K562 (cell line): ENCODE measurements around the gene ZFP36. TPM values are rescaled to one million over a fixed set of nuclear protein-coding genes. Genes with fewer than 3 reads are reported as not detected.

Source experiments
- ATF4 ChIP-seq: fragments of 450-650 bp; formaldehyde crosslinking; IDR thresholded peaks from 2 replicates; pipeline ENCODE4 v1.4.0; 2022; ENCODE audit warnings: mild to moderate bottlenecking, moderate library complexity
- CBFA2T2 ChIP-seq: fragments of 450-650 bp; conservative IDR thresholded peaks from 2 replicates; pipeline ENCODE4 v1.6.1; 2017; ENCODE audit warnings: mild to moderate bottlenecking
- CBX8 ChIP-seq: fragments of 200-600 bp; sonication (generic); IDR thresholded peaks from 2 replicates; pipeline ENCODE4 v1.6.1; 2012; ENCODE audit warnings: borderline replicate concordance, mixed run types, low read depth, mild to moderate bottlenecking, moderate library complexity, mixed read lengths, low read length, control low read depth, inconsistent platforms; ENCODE audit not compliant: poor library complexity, severe bottlenecking; ENCODE audit errors: extremely low read depth
- CTCFL ChIP-seq: IDR thresholded peaks from 2 replicates; pipeline ENCODE4 v1.6.1; 2011; ENCODE audit warnings: borderline replicate concordance, low read depth, mild to moderate bottlenecking, moderate library complexity, low read length; ENCODE audit not compliant: insufficient read depth, poor library complexity, severe bottlenecking
- DMBX1 ChIP-seq: fragments of 250-450 bp; sonication (Bioruptor Pico); IDR thresholded peaks from 2 replicates; pipeline ENCODE4 v1.8.0; 2022; ENCODE audit warnings: inconsistent platforms, mild to moderate bottlenecking, moderate library complexity, borderline replicate concordance
- ESRRB ChIP-seq: fragments of 250-450 bp; sonication (Bioruptor Pico); IDR thresholded peaks from 2 replicates; pipeline ENCODE4 v1.5.0; 2020; ENCODE audit warnings: mild to moderate bottlenecking, moderate library complexity, borderline replicate concordance
- FOXJ2 ChIP-seq: fragments of 200-800 bp; sonication (Bioruptor generic); IDR thresholded peaks from 2 replicates; pipeline ENCODE4 v1.6.1; 2016; ENCODE audit warnings: missing genetic modification characterization, missing compliant biosample characterization
- HMBOX1 ChIP-seq: sonication (generic); IDR thresholded peaks from 2 replicates; pipeline ENCODE4 v1.6.1; 2016
- HNRNPK ChIP-seq: fragments of 200-400 bp; formaldehyde crosslinking; IDR thresholded peaks from one replicate; pipeline ENCODE4 v1.6.1; 2018; ENCODE audit warnings: mild to moderate bottlenecking, low read depth, low read length; ENCODE audit not compliant: poor library complexity, severe bottlenecking
- HOXB6 ChIP-seq: fragments of 250-450 bp; sonication (Bioruptor Pico); IDR thresholded peaks from 2 replicates; pipeline ENCODE4 v1.5.1; 2022; ENCODE audit warnings: mild to moderate bottlenecking, borderline replicate concordance
- KHSRP ChIP-seq: fragments of 450-650 bp; IDR thresholded peaks from 2 replicates; pipeline ENCODE4 v1.6.1; 2017
- NFYB ChIP-seq: IDR thresholded peaks from 2 replicates; pipeline ENCODE4 v1.6.1; 2011; ENCODE audit warnings: mild to moderate bottlenecking, moderate library complexity; ENCODE audit not compliant: insufficient read length; ENCODE audit errors: extremely low read depth
- RAD21 ChIP-seq, 2 experiments: fragments of 250-450 bp in 1 of 2; fragments of 450-650 bp in 1 of 2; sonication (Bioruptor Pico) in 1 of 2; formaldehyde crosslinking in 1 of 2; IDR thresholded peaks in 1 of 2; conservative IDR thresholded peaks in 1 of 2; 2 replicates each; pipeline versions ENCODE4 v1.4.0 to v1.8.0; 2020 to 2022; ENCODE audit warnings: mild to moderate bottlenecking in 2 of 2, moderate library complexity in 1 of 2
- SETDB1 ChIP-seq: IDR thresholded peaks from one replicate; pipeline ENCODE4 v1.6.1; 2012; ENCODE audit warnings: low read length, control low read depth, inconsistent platforms
- STAT5B ChIP-seq: fragments of 250-450 bp; sonication (Bioruptor Pico); IDR thresholded peaks from 2 replicates; pipeline ENCODE4 v1.8.0; 2021; ENCODE audit warnings: mild to moderate bottlenecking, inconsistent platforms
- TFAM ChIP-seq: fragments of 250-450 bp; sonication (Bioruptor Pico); conservative IDR thresholded peaks from 2 replicates; pipeline ENCODE4 v1.5.0; 2021; ENCODE audit warnings: mild to moderate bottlenecking, moderate library complexity
- ZNF311 ChIP-seq: fragments of 250-450 bp; sonication (Bioruptor Pico); IDR thresholded peaks from 2 replicates; pipeline ENCODE4 v1.4.0; 2020; ENCODE audit warnings: mild to moderate bottlenecking, moderate library complexity
- polyA plus RNA-seq, 8 experiments: library from polyadenylated mRNA; depleted of rRNA in 4 of 8; stranded (reverse) in 5 of 8; unstranded in 3 of 8; fragments of >200 nt; fragmentation: Nextera tagmentation in 2 of 8; fragmentation: Illumina TruSeq in 1 of 8; extraction: Ambion mirVana in 2 of 8; extraction: Trizol in 1 of 8; gene quantifications; 2 replicates each; pipeline versions ENCODE4 v1.2.1 to v1.2.3, GENCODE V29; 2011 to 2014; ENCODE audit warnings: inconsistent platforms in 1 of 8, missing spikeins in 1 of 8
- total RNA-seq, 7 experiments: library from RNA; depleted of rRNA in 6 of 7; stranded (reverse); fragments of >200 nt in 6 of 7; fragmentation: Illumina TruSeq in 2 of 7; extraction: Trizol in 2 of 7; gene quantifications; 2 replicates each; pipeline versions ENCODE4 v1.2.1 to v1.2.3, GENCODE V29; 2011 to 2021; ENCODE audit warnings: low replicate concordance in 1 of 7
- TF ChIP-seq, protein P1 (sequence below), 2 experiments: fragments of 200-800 bp in 1 of 2; sonication (Bioruptor generic) in 1 of 2; sonication (generic) in 1 of 2; formaldehyde crosslinking in 1 of 2; IDR thresholded peaks in 1 of 2; conservative IDR thresholded peaks in 1 of 2; 2 replicates each; pipeline versions ENCODE4 v1.5.0 to v1.6.1; 2016 to 2020; ENCODE audit warnings: missing compliant biosample characterization in 1 of 2, missing genetic modification characterization in 1 of 2, missing genetic modification reagents in 1 of 2
- TF ChIP-seq, protein P2 (sequence below), 2 experiments: fragments of 450-650 bp in 1 of 2; sonication (generic) in 1 of 2; formaldehyde crosslinking in 1 of 2; IDR thresholded peaks in 1 of 2; conservative IDR thresholded peaks in 1 of 2; 2 replicates each; pipeline versions ENCODE4 v1.6.1 to v1.8.1; 2016 to 2023; ENCODE audit warnings: mild to moderate bottlenecking in 2 of 2, moderate library complexity in 2 of 2, inconsistent platforms in 1 of 2, missing genetic modification reagents in 1 of 2

The ZFP36 gene
- total and polyA plus RNA-seq, 9 of the 15 experiments (the other 6 are each of a cell fraction or from before 2014, with no cell fraction given), result 1.0 to 20.1 (median 3.5) TPM

- TF ChIP-seq HOXB6 (CRISPR knock-in tag), result no peak
- no peak for TF ChIP-seq CTCFL
- no peak for TF ChIP-seq CBX8
- TF ChIP-seq ATF4 (CRISPR knock-in tag), result no peak
- no peak for TF ChIP-seq HNRNPK
- TF ChIP-seq FOXJ2 (tag), result no peak
- TF ChIP-seq DMBX1 (CRISPR knock-in tag), result no peak
- TF ChIP-seq CBFA2T2, result no peak
- TF ChIP-seq, protein P1, sequence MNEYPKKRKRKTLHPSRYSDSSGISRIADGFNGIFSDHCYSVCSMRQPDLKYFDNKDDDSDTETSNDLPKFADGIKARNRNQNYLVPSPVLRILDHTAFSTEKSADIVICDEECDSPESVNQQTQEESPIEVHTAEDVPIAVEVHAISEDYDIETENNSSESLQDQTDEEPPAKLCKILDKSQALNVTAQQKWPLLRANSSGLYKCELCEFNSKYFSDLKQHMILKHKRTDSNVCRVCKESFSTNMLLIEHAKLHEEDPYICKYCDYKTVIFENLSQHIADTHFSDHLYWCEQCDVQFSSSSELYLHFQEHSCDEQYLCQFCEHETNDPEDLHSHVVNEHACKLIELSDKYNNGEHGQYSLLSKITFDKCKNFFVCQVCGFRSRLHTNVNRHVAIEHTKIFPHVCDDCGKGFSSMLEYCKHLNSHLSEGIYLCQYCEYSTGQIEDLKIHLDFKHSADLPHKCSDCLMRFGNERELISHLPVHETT (CRISPR knock-in tag; conservative IDR thresholded peaks at IDR 0.05 in 1 of 2, IDR thresholded peaks at IDR 0.05 in 1 of 2), result peak in 1 of 2 experiments; percentile 81; a peak in 1 of 4 replicates
- TF ChIP-seq, protein P2, sequence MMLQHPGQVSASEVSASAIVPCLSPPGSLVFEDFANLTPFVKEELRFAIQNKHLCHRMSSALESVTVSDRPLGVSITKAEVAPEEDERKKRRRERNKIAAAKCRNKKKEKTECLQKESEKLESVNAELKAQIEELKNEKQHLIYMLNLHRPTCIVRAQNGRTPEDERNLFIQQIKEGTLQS (IDR thresholded peaks at IDR 0.05), result peak; percentile 96
- TF ChIP-seq, protein P2 (CRISPR knock-in tag; conservative IDR thresholded peaks at IDR 0.05), result 0 out of 2 replicates have a peak, but pooled peaks have one; percentile 70
- no peak for TF ChIP-seq ESRRB (CRISPR knock-in tag)
- TF ChIP-seq STAT5B (CRISPR knock-in tag), result no peak
- no peak for TF ChIP-seq TFAM (CRISPR knock-in tag)
- TF ChIP-seq SETDB1, result no peak
- peak in 1 of 2 experiments; percentile 26; a peak in 1 of 4 replicates for TF ChIP-seq RAD21 (CRISPR knock-in tag; conservative IDR thresholded peaks at IDR 0.05 in 1 of 2, IDR thresholded peaks at IDR 0.05 in 1 of 2)
- TF ChIP-seq NFYB, result peak; percentile 87
- TF ChIP-seq KHSRP, result no peak
- TF ChIP-seq ZNF311 (CRISPR knock-in tag), result 0 out of 2 replicates have a peak, but pooled peaks have one; percentile 20
- TF ChIP-seq HMBOX1, result peak; percentile 95
These were observed 15.8 kb upstream of the ZFP36 start, which contains the start of the genes MED29 and PAF1 (continued) for GRCh38 chr19:39390751-39391437.
